HCT116 (cell line): ENCODE results near the gene SDE2. TPM values are rescaled to one million over a fixed set of nuclear protein-coding genes. Genes with fewer than 3 reads are reported as not detected.

Experiments
- ATAC-seq: fragments of 200-7000 bp; cut with Tn5 transposase; 2 replicates; pipeline ENCODE4 v1.9.1; 2020; ENCODE audit warnings: mild to moderate bottlenecking, moderate library complexity
- BruUV-seq: library from RNA; stranded (reverse); fragments of 400-500 nt; replicated peaks from 2 replicates; lab custom pipeline; 2021; lab: Mats Ljungman, UMichigan
- CTCF ChIA-PET: fragments of 300-600 bp; sonication (Branson Sonifier 250); formaldehyde crosslinking; loops from one replicate; lab custom pipeline; 2021; ENCODE audit warnings: antibody characterized with exemption; lab: Charles Lee
- POLR2A ChIA-PET: fragments of 300-600, 350-600 bp; sonication (Branson Sonifier 250); formaldehyde crosslinking; loops from one replicate; lab custom pipeline; 2021; ENCODE audit warnings: antibody characterized with exemption; lab: Charles Lee
- RAD21 ChIA-PET, 2 experiments: fragments of 300-600 bp; sonication (Branson Sonifier 250); formaldehyde crosslinking; loops; one replicate each; lab custom pipeline; 2023; ENCODE audit warnings: low total read pairs in 2 of 2; ENCODE audit not compliant: uncharacterized antibody in 2 of 2, unreplicated experiment in 2 of 2, low non-redundant PET in 1 of 2; lab: Charles Lee
- DNase-seq: peaks from one replicate; pipeline ENCODE4 v3.0.0-alpha.2; 2010; ENCODE audit warnings: low read depth, low spot score
- H2AFZ ChIP-seq: fragments of 200-600 bp; shearing (Covaris generic), sonication (generic); 2 replicates; pipeline ENCODE4 v1.6.1; 2017; ENCODE audit warnings: low read depth, mixed run types, mixed read lengths, antibody characterized with exemption, low read length; ENCODE audit not compliant: poor library complexity, severe bottlenecking
- H3K27ac ChIP-seq: 2 replicates; pipeline ENCODE4 v1.5.1; 2012; ENCODE audit warnings: low read depth, low read length
- H3K27me3 ChIP-seq: fragments of 200-600 bp; sonication (generic); 2 replicates; pipeline ENCODE4 v1.6.1; 2016; ENCODE audit warnings: mixed run types, low read length, mixed read lengths; ENCODE audit not compliant: insufficient read depth
- H3K36me3 ChIP-seq, 2 experiments: fragments of 200-500 bp in 1 of 2; fragments of 200-600 bp in 1 of 2; sonication (Bioruptor generic) in 1 of 2; sonication (generic) in 1 of 2; 2 replicates each; pipeline versions ENCODE4 v1.5.1 to v1.6.1; 2014 to 2016; ENCODE audit warnings: low read length in 2 of 2, inconsistent platforms in 1 of 2, mixed read lengths in 1 of 2, mixed run types in 1 of 2; ENCODE audit not compliant: insufficient read depth in 2 of 2, control insufficient read depth in 1 of 2
- H3K4me1 ChIP-seq, 2 experiments: fragments of 200-600 bp in 1 of 2; sonication (generic) in 1 of 2; 2 replicates each; pipeline versions ENCODE4 v1.5.1 to v1.6.1; 2012 to 2017; ENCODE audit warnings: low read length in 2 of 2, inconsistent platforms in 1 of 2, mild to moderate bottlenecking in 1 of 2, mixed read lengths in 1 of 2, mixed run types in 1 of 2, moderate library complexity in 1 of 2; ENCODE audit not compliant: insufficient read depth in 2 of 2, control insufficient read depth in 1 of 2
- H3K4me2 ChIP-seq: fragments of 200-600 bp; sonication (generic); 2 replicates; pipeline ENCODE4 v1.6.1; 2017; ENCODE audit warnings: mixed run types, low read length, mixed read lengths
- H3K4me3 ChIP-seq, 2 experiments: fragments of 200-600 bp in 1 of 2; sonication (generic) in 1 of 2; replicated peaks in 1 of 2; 2 replicates each; pipeline ENCODE4 v1.5.1; 2011 to 2016; ENCODE audit warnings: low read length in 2 of 2, control low read depth in 1 of 2, low read depth in 1 of 2, mild to moderate bottlenecking in 1 of 2, mixed read lengths in 1 of 2, mixed run types in 1 of 2
- H3K79me2 ChIP-seq: fragments of 200-600 bp; sonication (generic); 2 replicates; pipeline ENCODE4 v1.6.1; 2017; ENCODE audit warnings: mild to moderate bottlenecking, mixed run types, low read length, moderate library complexity, mixed read lengths; ENCODE audit not compliant: insufficient read depth
- H3K9ac ChIP-seq: fragments of 200-600 bp; sonication (generic); 2 replicates; pipeline ENCODE4 v1.6.1; 2016; ENCODE audit warnings: low read length, mixed read lengths
- H3K9me2 ChIP-seq: fragments of 200-600 bp; sonication (generic), shearing (Covaris generic); 2 replicates; pipeline ENCODE4 v1.6.1; 2017; ENCODE audit warnings: mixed run types, mild to moderate bottlenecking, moderate library complexity; ENCODE audit not compliant: insufficient read depth
- H3K9me3 ChIP-seq, 2 experiments: fragments of 200-500 bp in 1 of 2; fragments of 200-600 bp in 1 of 2; sonication (Bioruptor generic) in 1 of 2; sonication (generic) in 1 of 2; 2 replicates each; pipeline ENCODE4 v1.6.1; 2014 to 2017; ENCODE audit warnings: low read length in 2 of 2, mixed read lengths in 2 of 2, inconsistent platforms in 1 of 2, low read depth in 1 of 2, mild to moderate bottlenecking in 1 of 2, mixed run types in 1 of 2, moderate library complexity in 1 of 2; ENCODE audit not compliant: control insufficient read depth in 1 of 2, insufficient read depth in 1 of 2
- H4K20me1 ChIP-seq: fragments of 200-600 bp; sonication (generic), shearing (Covaris generic); 2 replicates; pipeline ENCODE4 v1.6.1; 2017; ENCODE audit warnings: mixed run types, mild to moderate bottlenecking, moderate library complexity; ENCODE audit not compliant: insufficient read depth
- CBX3 ChIP-seq: IDR thresholded peaks from 2 replicates; pipeline ENCODE4 v1.6.1; 2012; ENCODE audit warnings: low read depth
- CEBPB ChIP-seq: IDR thresholded peaks from 2 replicates; pipeline ENCODE4 v1.6.1; 2012; ENCODE audit warnings: low read depth
- FOSL1 ChIP-seq: IDR thresholded peaks from 2 replicates; pipeline ENCODE4 v1.6.1; 2012; ENCODE audit warnings: low read depth
- JUND ChIP-seq: IDR thresholded peaks from 2 replicates; pipeline ENCODE4 v1.6.1; 2012
- MAX ChIP-seq: IDR thresholded peaks from 2 replicates; pipeline ENCODE4 v1.6.1; 2012
- RAD21 ChIP-seq: IDR thresholded peaks from 2 replicates; pipeline ENCODE4 v1.6.1; 2012; ENCODE audit warnings: low read depth, mild to moderate bottlenecking
- REST ChIP-seq: IDR thresholded peaks from 2 replicates; pipeline ENCODE4 v1.6.1; 2012; ENCODE audit warnings: low read depth
- SRF ChIP-seq: IDR thresholded peaks from 2 replicates; pipeline ENCODE4 v1.6.1; 2012; ENCODE audit warnings: low read depth
- TCF7L2 ChIP-seq: IDR thresholded peaks from 2 replicates; pipeline ENCODE4 v1.7.0; 2011; ENCODE audit warnings: borderline replicate concordance, inconsistent platforms; ENCODE audit not compliant: insufficient read depth, insufficient read length; ENCODE audit errors: extremely low read depth
- YY1 ChIP-seq: IDR thresholded peaks from 2 replicates; pipeline ENCODE4 v1.6.1; 2011; ENCODE audit warnings: low read length, low read depth, moderate library complexity, mild to moderate bottlenecking; ENCODE audit not compliant: insufficient replicate concordance; ENCODE audit errors: extremely low read depth
- ZFX ChIP-seq: fragments of 450-650 bp; IDR thresholded peaks from 2 replicates; pipeline ENCODE4 v1.6.1; 2017
- ZNF274 ChIP-seq: fragments of 200-500 bp; sonication (Bioruptor generic); IDR thresholded peaks from 2 replicates; pipeline ENCODE4 v1.6.1; 2014; ENCODE audit warnings: mild to moderate bottlenecking, low read depth, low read length, inconsistent platforms
- intact Hi-C: fragments of 100-400 bp; cut with micrococcal nuclease; formaldehyde crosslinking; loops from 2 replicates; pipeline ENCODE4 v1.10.0; 2022
- total RNA-seq: library from RNA; stranded (reverse); gene quantifications from one replicate; pipeline ENCODE4 v1.2.1, GENCODE V29; 2021; ENCODE audit not compliant: unreplicated experiment
- TF ChIP-seq, protein P1 (sequence below), 3 experiments: fragments of 200-600 bp in 1 of 3; sonication (generic) in 1 of 3; IDR thresholded peaks in 2 of 3; conservative IDR thresholded peaks in 1 of 3; 2 replicates each; pipeline ENCODE4 v1.5.1; 2012 to 2017; ENCODE audit warnings: low read depth in 2 of 3, low read length in 2 of 3, antibody characterized with exemption in 1 of 3, borderline replicate concordance in 1 of 3, control low read depth in 1 of 3, mild to moderate bottlenecking in 1 of 3, mixed read lengths in 1 of 3, mixed run types in 1 of 3, moderate library complexity in 1 of 3; ENCODE audit not compliant: insufficient read depth in 1 of 3

Gene SDE2
- total RNA-seq, 1 experiment from 2014 or later: 22.5 TPM

GRCh38 chr1:225995919-225996864 is 3.0 kb downstream of the SDE2 start:
- intact Hi-C loops: loop anchor here (5.0 kb wide), 1 partner anchor 86 kb away; no protein-coding TSS in a partner anchor
- no peaks in the 10 kb centered on the region for H3K9me3 ChIP-seq
- no peaks in the 10 kb centered on the region for H4K20me1 ChIP-seq
- RAD21 ChIA-PET: no interaction called here
- no TSS peak for BruUV-seq
- H2AFZ ChIP-seq: no peak overlapping the region
- DNase-seq: no peak
- no peak for ATAC-seq
- H3K4me3 ChIP-seq: no peak overlapping the region
- peaks cover 12 to 22% of the 10 kb centered on the region in 2 experiments for H3K4me1 ChIP-seq
- TF ChIP-seq TCF7L2 (no peak), MAX (no peak), SRF (no peak), CBX3 (no peak), REST (no peak), ZNF274 (no peak), CEBPB (no peak), JUND (no peak), FOSL1 (no peak), RAD21 (no peak), ZFX (no peak), YY1 (no peak)
- TF ChIP-seq, protein P1, sequence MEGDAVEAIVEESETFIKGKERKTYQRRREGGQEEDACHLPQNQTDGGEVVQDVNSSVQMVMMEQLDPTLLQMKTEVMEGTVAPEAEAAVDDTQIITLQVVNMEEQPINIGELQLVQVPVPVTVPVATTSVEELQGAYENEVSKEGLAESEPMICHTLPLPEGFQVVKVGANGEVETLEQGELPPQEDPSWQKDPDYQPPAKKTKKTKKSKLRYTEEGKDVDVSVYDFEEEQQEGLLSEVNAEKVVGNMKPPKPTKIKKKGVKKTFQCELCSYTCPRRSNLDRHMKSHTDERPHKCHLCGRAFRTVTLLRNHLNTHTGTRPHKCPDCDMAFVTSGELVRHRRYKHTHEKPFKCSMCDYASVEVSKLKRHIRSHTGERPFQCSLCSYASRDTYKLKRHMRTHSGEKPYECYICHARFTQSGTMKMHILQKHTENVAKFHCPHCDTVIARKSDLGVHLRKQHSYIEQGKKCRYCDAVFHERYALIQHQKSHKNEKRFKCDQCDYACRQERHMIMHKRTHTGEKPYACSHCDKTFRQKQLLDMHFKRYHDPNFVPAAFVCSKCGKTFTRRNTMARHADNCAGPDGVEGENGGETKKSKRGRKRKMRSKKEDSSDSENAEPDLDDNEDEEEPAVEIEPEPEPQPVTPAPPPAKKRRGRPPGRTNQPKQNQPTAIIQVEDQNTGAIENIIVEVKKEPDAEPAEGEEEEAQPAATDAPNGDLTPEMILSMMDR (IDR thresholded peaks at IDR 0.05 in 2 of 3, conservative IDR thresholded peaks at IDR 0.05 in 1 of 3; ENCODE audit: borderline replicate concordance in 1 of 3, insufficient read depth in 1 of 3, low read depth in 2 of 3, low read length in 2 of 3): no peak
- H3K4me2 ChIP-seq: no peak overlapping the region
- H3K27ac ChIP-seq: no peak overlapping the region
- peaks cover 59% of the 10 kb centered on the region for H3K79me2 ChIP-seq
- H3K36me3 ChIP-seq: peaks cover 24 to 37% of the 10 kb centered on the region in 2 experiments; a peak in 3 of 4 replicates
- no peak overlapping the region for H3K9ac ChIP-seq
- POLR2A ChIA-PET: no interaction called here
- CTCF ChIA-PET: no interaction called here
- H3K27me3 ChIP-seq: no peaks in the 10 kb centered on the region
- no peaks in the 10 kb centered on the region for H3K9me2 ChIP-seq
